Measurements from ENCODE around the gene MMP13. TPM values are rescaled to one million over a fixed set of nuclear protein-coding genes. Genes with fewer than 3 reads are reported as not detected.
"Not testable (repeated sequence)": the region's sequence is repeated elsewhere in the genome, so short reads cannot be mapped to it uniquely, and the experiment has no call there.

The MMP13 gene
- polyA plus RNA-seq, 2 of the 4 experiments (the other 2 are of a cell fraction), result not detected

DNA sequence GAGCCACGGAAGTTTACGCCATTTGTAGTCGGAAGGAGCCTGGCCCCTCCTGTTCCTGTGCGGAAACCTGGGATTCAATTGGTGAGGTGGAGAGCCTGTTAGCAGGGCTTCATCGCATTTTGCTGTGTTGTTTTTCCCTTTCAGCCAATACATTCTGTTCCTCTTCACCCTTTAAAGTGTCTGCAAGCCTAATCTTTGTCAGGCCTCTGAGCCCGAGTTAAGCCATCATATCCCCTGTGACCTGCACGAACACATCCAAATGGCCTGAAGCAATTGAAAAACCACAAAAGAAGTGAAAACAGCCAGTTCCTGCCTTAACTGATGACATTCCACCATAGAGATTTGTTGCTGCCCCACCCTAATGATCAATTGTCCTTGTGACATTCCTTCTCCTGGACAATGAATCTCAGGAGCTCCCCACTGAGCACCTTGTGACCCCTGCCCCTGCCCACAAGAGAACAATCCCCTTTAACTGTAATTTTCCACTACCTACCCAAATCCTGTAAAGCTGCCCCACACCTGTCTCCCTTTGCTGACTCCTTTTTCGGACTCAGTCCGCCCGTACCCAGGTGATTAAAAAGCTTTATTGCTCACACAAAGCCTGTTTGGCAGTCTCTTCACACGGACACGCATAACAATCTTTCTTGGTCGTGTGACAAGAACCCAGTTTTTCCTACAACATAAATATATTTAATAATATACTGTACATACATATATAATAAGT is 43.6 kb downstream of the MMP13 start:
- no peak for DNase-seq (ENCODE audit: low read depth in 1 of 2, low spot score in 1 of 2)

DNA sequence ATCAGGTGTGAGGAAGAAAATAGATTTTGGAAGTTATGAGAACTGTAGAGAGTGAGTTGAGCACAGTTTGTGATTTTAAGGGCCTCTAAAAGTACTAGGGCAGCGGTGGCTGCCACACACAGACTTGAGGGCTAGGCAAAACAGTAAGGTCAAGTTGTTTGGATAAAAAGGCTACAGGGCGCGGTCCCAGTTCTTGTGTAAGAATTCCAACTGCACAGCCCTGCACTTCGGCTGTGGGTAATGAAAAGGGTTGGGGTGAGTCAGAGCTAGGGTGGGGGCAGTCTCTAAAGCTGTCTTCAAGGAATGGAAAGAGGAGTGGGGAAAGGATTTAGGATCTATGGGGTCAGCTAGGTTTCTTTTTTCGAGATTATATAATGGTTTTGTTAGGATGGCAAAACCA is 49.7 kb downstream of the MMP13 start:
- WGBS (ENCODE audit: missing lambda C conversion rate), result 63% methylated on average over 5 of the region's 5 CpGs
- H3K27ac ChIP-seq; H3K9me3 ChIP-seq; H3K4me3 ChIP-seq; H3K4me1 ChIP-seq; POLR2A ChIA-PET; ATAC-seq; H3K4me2 ChIP-seq; FAIRE-seq; DNase-seq (ENCODE audit: low read depth in 1 of 2, low spot score in 1 of 2): not testable (repeated sequence)
- CTCF ChIA-PET, result interaction anchor here (1.0 kb wide), 1 partner anchor 9 kb away, joined by 6 read pairs; no protein-coding TSS in a partner anchor

More for the DNA sequence above, 43.6 kb downstream of the MMP13 start:
- no peak overlapping the region for H3K27ac ChIP-seq
- ChIA-PET POLR2A (no interaction called here), CTCF (interaction anchor here (1.0 to 2.8 kb wide), 2 partner anchors 29 to 178 kb away, joined by 3 to 8 read pairs; no protein-coding TSS in a partner anchor)
- H3K4me1 ChIP-seq, result no peaks in the 10 kb centered on the region
- 77% methylated on average over 13 of the region's 13 CpGs for WGBS (ENCODE audit: missing lambda C conversion rate)
- ATAC-seq (no peak), FAIRE-seq (no peak)
- no peaks in the 10 kb centered on the region for H3K9me3 ChIP-seq
- no peak overlapping the region for H3K4me3 ChIP-seq
- TF ChIP-seq HEYL (CRISPR knock-in tag; IDR thresholded peaks at IDR 0.05), result no peak
- TF ChIP-seq CBX8 (IDR thresholded peaks at IDR 0.05), result no peak
- TF ChIP-seq MYC (IDR thresholded peaks at IDR 0.05; ENCODE audit: borderline replicate concordance, low read length), result no peak
- TF ChIP-seq HOXB13 (CRISPR knock-in tag; IDR thresholded peaks at IDR 0.05; ENCODE audit: low read depth), result no peak
- TF ChIP-seq POLR2AphosphoS2 (conservative IDR thresholded peaks at IDR 0.05; ENCODE audit: low read length), result no peak
- no peak for TF ChIP-seq JUN (IDR thresholded peaks at IDR 0.05)
- TF ChIP-seq CHD4 (IDR thresholded peaks at IDR 0.05; ENCODE audit: borderline replicate concordance), result no peak
- no peak for TF ChIP-seq HOXA7 (CRISPR knock-in tag; IDR thresholded peaks at IDR 0.05)
- no peak for TF ChIP-seq HDAC2 (IDR thresholded peaks at IDR 0.05)
- no peak for TF ChIP-seq KDM1A (IDR thresholded peaks at IDR 0.05; ENCODE audit: low read depth)
- TF ChIP-seq USF2 (IDR thresholded peaks at IDR 0.05), result no peak
- TF ChIP-seq RNF2 (IDR thresholded peaks at IDR 0.05; ENCODE audit: borderline replicate concordance, low read depth), result no peak
- no peak for TF ChIP-seq SREBF2 (IDR thresholded peaks at IDR 0.05)
- TF ChIP-seq CBX2 (IDR thresholded peaks at IDR 0.05; ENCODE audit: borderline replicate concordance, low read depth), result no peak
- TF ChIP-seq MAZ (IDR thresholded peaks at IDR 0.05; ENCODE audit: borderline replicate concordance, low read depth, low read length), result no peak
- TF ChIP-seq RAD21 (conservative IDR thresholded peaks at IDR 0.05 in 1 of 2, IDR thresholded peaks at IDR 0.05 in 1 of 2), result no peak
- TF ChIP-seq, protein P1, sequence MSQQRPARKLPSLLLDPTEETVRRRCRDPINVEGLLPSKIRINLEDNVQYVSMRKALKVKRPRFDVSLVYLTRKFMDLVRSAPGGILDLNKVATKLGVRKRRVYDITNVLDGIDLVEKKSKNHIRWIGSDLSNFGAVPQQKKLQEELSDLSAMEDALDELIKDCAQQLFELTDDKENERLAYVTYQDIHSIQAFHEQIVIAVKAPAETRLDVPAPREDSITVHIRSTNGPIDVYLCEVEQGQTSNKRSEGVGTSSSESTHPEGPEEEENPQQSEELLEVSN (IDR thresholded peaks at IDR 0.05; ENCODE audit: borderline replicate concordance, low read depth), result no peak
- no peak for TF ChIP-seq GATA3 (IDR thresholded peaks at IDR 0.05; ENCODE audit: borderline replicate concordance)
- H3K4me2 ChIP-seq, result no peak overlapping the region

DNA sequence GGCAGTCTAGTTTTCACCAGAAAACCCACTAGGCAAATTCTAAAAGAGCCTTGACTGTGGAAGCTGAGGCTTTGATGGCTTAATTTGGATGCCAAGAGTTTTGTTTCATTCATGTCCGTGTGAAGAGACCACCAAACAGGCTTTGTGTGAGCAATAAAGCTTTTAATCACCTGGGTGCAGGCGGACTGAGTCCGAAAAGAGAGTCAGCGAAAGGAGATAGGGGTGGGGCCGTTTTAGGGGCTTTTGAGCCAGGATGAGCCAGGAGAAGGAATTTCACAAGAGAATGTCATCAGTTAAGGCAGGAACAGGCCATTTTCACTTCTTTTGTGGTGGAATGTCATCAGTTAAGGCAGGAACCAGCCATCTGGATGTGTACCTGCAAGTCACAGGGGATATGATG is 51.6 kb downstream of the MMP13 start:
- 71% methylated on average over 5 of the region's 5 CpGs for WGBS (ENCODE audit: missing lambda C conversion rate)
- DNase-seq (ENCODE audit: low read depth in 1 of 2, low spot score in 1 of 2); H3K9me3 ChIP-seq; ATAC-seq; H3K4me1 ChIP-seq; H3K27ac ChIP-seq; CTCF ChIA-PET; FAIRE-seq; POLR2A ChIA-PET; H3K4me2 ChIP-seq; H3K4me3 ChIP-seq: not testable (repeated sequence)

GRCh38 chr11:102900346-102900745 is 55.2 kb downstream of the MMP13 start:
- Histone ChIP-seq H3K27ac (no peak overlapping the region), H3K4me1 (no peaks in the 10 kb centered on the region), H3K4me3 (no peak overlapping the region), H3K4me2 (no peak overlapping the region), H3K9me3 (no peaks in the 10 kb centered on the region)
- FAIRE-seq (no peak), ATAC-seq (no peak), DNase-seq (ENCODE audit: low read depth in 1 of 2, low spot score in 1 of 2) (no peak)
- 50% methylated on average over 2 of the region's 2 CpGs for WGBS (ENCODE audit: missing lambda C conversion rate)
- ChIA-PET CTCF (no interaction called here), POLR2A (no interaction called here)
- TF ChIP-seq GATA3 (IDR thresholded peaks at IDR 0.05; ENCODE audit: borderline replicate concordance) (no peak), NFE2L2 (conservative IDR thresholded peaks at IDR 0.05; ENCODE audit: low read length) (no peak), HDAC2 (IDR thresholded peaks at IDR 0.05) (no peak), HMGXB4 (CRISPR knock-in tag; IDR thresholded peaks at IDR 0.05; ENCODE audit: borderline replicate concordance) (no peak), TFCP2L1 (CRISPR knock-in tag; IDR thresholded peaks at IDR 0.05) (no peak), RAD21 (conservative IDR thresholded peaks at IDR 0.05 in 1 of 2, IDR thresholded peaks at IDR 0.05 in 1 of 2) (no peak), RNF2 (IDR thresholded peaks at IDR 0.05; ENCODE audit: borderline replicate concordance, low read depth) (no peak), ESRRA (IDR thresholded peaks at IDR 0.05; ENCODE audit: borderline replicate concordance, low read length) (no peak), CBX2 (IDR thresholded peaks at IDR 0.05; ENCODE audit: borderline replicate concordance, low read depth) (no peak), JUNB (IDR thresholded peaks at IDR 0.05) (no peak), JUN (IDR thresholded peaks at IDR 0.05) (no peak), ATOH8 (CRISPR knock-in tag; IDR thresholded peaks at IDR 0.05; ENCODE audit: low read depth) (no peak)
- TF ChIP-seq, protein P2, sequence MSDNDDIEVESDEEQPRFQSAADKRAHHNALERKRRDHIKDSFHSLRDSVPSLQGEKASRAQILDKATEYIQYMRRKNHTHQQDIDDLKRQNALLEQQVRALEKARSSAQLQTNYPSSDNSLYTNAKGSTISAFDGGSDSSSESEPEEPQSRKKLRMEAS (IDR thresholded peaks at IDR 0.05), result no peak
